Measurements from ENCODE around the gene LDB2.

The LDB2 gene

GRCh38 chr4:16826406-16826910 lies 72.0 kb downstream of the LDB2 start:
- TF ChIP-seq, protein P1, sequence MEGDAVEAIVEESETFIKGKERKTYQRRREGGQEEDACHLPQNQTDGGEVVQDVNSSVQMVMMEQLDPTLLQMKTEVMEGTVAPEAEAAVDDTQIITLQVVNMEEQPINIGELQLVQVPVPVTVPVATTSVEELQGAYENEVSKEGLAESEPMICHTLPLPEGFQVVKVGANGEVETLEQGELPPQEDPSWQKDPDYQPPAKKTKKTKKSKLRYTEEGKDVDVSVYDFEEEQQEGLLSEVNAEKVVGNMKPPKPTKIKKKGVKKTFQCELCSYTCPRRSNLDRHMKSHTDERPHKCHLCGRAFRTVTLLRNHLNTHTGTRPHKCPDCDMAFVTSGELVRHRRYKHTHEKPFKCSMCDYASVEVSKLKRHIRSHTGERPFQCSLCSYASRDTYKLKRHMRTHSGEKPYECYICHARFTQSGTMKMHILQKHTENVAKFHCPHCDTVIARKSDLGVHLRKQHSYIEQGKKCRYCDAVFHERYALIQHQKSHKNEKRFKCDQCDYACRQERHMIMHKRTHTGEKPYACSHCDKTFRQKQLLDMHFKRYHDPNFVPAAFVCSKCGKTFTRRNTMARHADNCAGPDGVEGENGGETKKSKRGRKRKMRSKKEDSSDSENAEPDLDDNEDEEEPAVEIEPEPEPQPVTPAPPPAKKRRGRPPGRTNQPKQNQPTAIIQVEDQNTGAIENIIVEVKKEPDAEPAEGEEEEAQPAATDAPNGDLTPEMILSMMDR (IDR thresholded peaks at IDR 0.05; ENCODE audit: low read depth, low read length): no peak
- DNase-seq (ENCODE audit: low read depth in 2 of 2): no peak
- H3K4me3 ChIP-seq (replicated peaks in 1 of 2; ENCODE audit: low read depth in 2 of 2, low read length in 2 of 2): no peak overlapping the region

- no peak for DNase-seq (ENCODE audit: low read depth in 2 of 2)
- TF ChIP-seq, protein P1 (IDR thresholded peaks at IDR 0.05; ENCODE audit: low read depth, low read length): no peak
- H3K4me3 ChIP-seq (replicated peaks in 1 of 2; ENCODE audit: low read depth in 2 of 2, low read length in 2 of 2): no peak overlapping the region
Observed at GRCh38 chr4:16824278-16824806, 74.1 kb downstream of the LDB2 start.

GRCh38 chr4:16820329-16820728 lies 78.1 kb downstream of the LDB2 start:
- no peak overlapping the region for H3K4me3 ChIP-seq (replicated peaks in 1 of 2; ENCODE audit: low read depth in 2 of 2, low read length in 2 of 2)
- peak in 1 of 2 donors; percentile 34 for DNase-seq (ENCODE audit: low read depth in 2 of 2)

GRCh38 chr4:16819652-16820051 lies 78.8 kb downstream of the LDB2 start:
- H3K4me3 ChIP-seq (replicated peaks in 1 of 2; ENCODE audit: low read depth in 2 of 2, low read length in 2 of 2): no peak overlapping the region
- TF ChIP-seq, protein P1 (IDR thresholded peaks at IDR 0.05; ENCODE audit: low read depth, low read length): no peak
- no peak for DNase-seq (ENCODE audit: low read depth in 2 of 2)

More at GRCh38 chr4:16820329-16820728, 78.1 kb downstream of the LDB2 start:
- TF ChIP-seq, protein P1 (IDR thresholded peaks at IDR 0.05; ENCODE audit: low read depth, low read length): no peak

DNA sequence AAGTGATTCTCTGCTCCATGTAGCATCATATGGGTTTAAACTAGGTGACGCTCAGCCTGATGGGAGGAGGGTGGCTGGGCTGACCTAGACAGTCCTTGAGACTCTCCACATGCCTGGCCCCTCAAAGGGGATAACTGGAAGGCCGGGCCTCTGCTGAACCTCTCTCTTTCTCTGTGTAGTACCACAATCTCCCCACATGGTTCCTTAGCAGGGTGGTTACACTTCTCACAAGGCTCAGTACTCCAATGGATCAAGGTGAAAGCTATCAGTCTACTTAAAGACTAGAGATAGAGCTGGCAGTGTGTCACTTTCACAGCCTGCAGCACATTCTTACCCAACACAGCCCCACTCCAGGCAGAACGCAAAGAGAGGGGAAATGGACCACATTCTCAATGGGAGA lies 80.4 kb downstream of the LDB2 start:
- no peak overlapping the region for H3K4me3 ChIP-seq (replicated peaks in 1 of 2; ENCODE audit: low read depth in 2 of 2, low read length in 2 of 2)
- DNase-seq (ENCODE audit: low read depth in 2 of 2): no peak
- TF ChIP-seq, protein P1 (IDR thresholded peaks at IDR 0.05; ENCODE audit: low read depth, low read length): no peak

DNA sequence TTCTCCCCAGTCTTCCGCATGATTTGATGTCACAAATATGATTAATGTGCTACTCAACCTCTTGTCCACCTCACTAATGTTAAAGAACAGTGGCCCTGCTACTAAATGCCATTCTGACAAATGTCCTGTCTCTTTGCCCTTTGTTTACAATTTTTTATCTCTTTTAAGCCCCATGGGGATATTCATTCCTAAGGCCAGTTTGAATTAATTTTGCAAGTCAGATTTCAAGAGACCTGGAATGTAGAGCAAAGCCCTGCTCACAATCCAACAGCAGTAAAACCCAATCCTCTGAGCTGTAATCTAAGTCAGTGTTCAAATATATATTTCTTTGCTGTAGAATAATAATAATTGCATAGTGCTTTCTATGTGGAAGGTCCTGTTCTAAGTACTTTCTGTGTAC lies 81.2 kb downstream of the LDB2 start:
- DNase-seq (ENCODE audit: low read depth in 2 of 2): no peak
- TF ChIP-seq, protein P1 (IDR thresholded peaks at IDR 0.05; ENCODE audit: low read depth, low read length): no peak
- H3K4me3 ChIP-seq (replicated peaks in 1 of 2; ENCODE audit: low read depth in 2 of 2, low read length in 2 of 2): no peak overlapping the region

GRCh38 chr4:16814361-16814760 lies 84.1 kb downstream of the LDB2 start:
- no peak for DNase-seq (ENCODE audit: low read depth in 2 of 2)
- TF ChIP-seq, protein P1 (IDR thresholded peaks at IDR 0.05; ENCODE audit: low read depth, low read length): no peak
- no peak overlapping the region for H3K4me3 ChIP-seq (replicated peaks in 1 of 2; ENCODE audit: low read depth in 2 of 2, low read length in 2 of 2)
